Peyer's patch (tissue), 4 donors: ENCODE measurements around the gene DDX11.
"Not testable (repeated sequence)": the region's sequence is repeated elsewhere in the genome, so short reads cannot be mapped to it uniquely, and the experiment has no call there.

Experiments
- CTCF ChIP-seq, 6 experiments: fragments of 450-650 bp in 4 of 6; fragments of 200-600 bp in 2 of 6; sonication (generic) in 1 of 6; IDR thresholded peaks; one replicate each; pipeline ENCODE4 v1.5.1; 2017 to 2019; ENCODE audit warnings: antibody characterized with exemption in 6 of 6, mild to moderate bottlenecking in 3 of 6, moderate library complexity in 1 of 6
- POLR2A ChIP-seq, 2 donors: fragments of 450-650 bp; IDR thresholded peaks; one replicate each; pipeline ENCODE4 v1.5.1; 2017; ENCODE audit warnings: antibody characterized with exemption in 2 of 2, mild to moderate bottlenecking in 2 of 2, moderate library complexity in 2 of 2

- TF ChIP-seq CTCF, POLR2A (IDR thresholded peaks at IDR 0.05): not testable (repeated sequence)
Observed at GRCh38 chr12:31084241-31084640, 10.6 kb downstream of the DDX11 start.
